ENCODE results near the gene NCMAP.

NCMAP gene

GRCh38 chr1:24596401-24596880, 40.6 kb downstream of the NCMAP start:
- Histone ChIP-seq H3K9me3 (ENCODE audit: low read length) (no peaks in the 10 kb centered on the region), H3K27ac (ENCODE audit: low read depth, low read length, poor library complexity, severe bottlenecking) (no peak overlapping the region), H2AFZ (ENCODE audit: low read length) (no peak overlapping the region), H3K9me2 (ENCODE audit: low read depth, low read length) (no peaks in the 10 kb centered on the region), H3K9ac (ENCODE audit: low read length) (no peak overlapping the region), H3K79me2 (ENCODE audit: insufficient read depth, low read length) (no peaks in the 10 kb centered on the region), H3K36me3 (ENCODE audit: insufficient read depth, low read length) (no peaks in the 10 kb centered on the region), H3K27me3 (ENCODE audit: insufficient read depth, low read length) (peaks cover 4% of the 10 kb centered on the region; the same call in 1 of the 2 replicates), H4K20me1 (ENCODE audit: insufficient read depth, low read length) (no peaks in the 10 kb centered on the region), H3K4me1 (ENCODE audit: insufficient read depth, low read length, severe bottlenecking) (no peaks in the 10 kb centered on the region), H3F3A (ENCODE audit: insufficient read depth, low read length) (no peaks in the 10 kb centered on the region), H3K4me3 (ENCODE audit: low read depth, low read length, poor library complexity, severe bottlenecking) (no peak overlapping the region), H3K4me2 (ENCODE audit: low read length) (no peak overlapping the region)
- TF ChIP-seq EZH2 (IDR thresholded peaks at IDR 0.05; ENCODE audit: borderline replicate concordance, low read length), result no peak
- no peak for TF ChIP-seq CTCF (IDR thresholded peaks at IDR 0.05; ENCODE audit: low read length)

- no peaks in the 10 kb centered on the region for H3K4me1 ChIP-seq (ENCODE audit: insufficient read depth, low read length, severe bottlenecking)
Observed at GRCh38 chr1:24599265-24599664, 43.4 kb downstream of the NCMAP start.

GRCh38 chr1:24600551-24600950, 44.7 kb downstream of the NCMAP start:
- Histone ChIP-seq H3K4me1 (ENCODE audit: insufficient read depth, low read length, severe bottlenecking) (no peaks in the 10 kb centered on the region), H3K4me2 (ENCODE audit: low read length) (no peak overlapping the region), H3K4me3 (ENCODE audit: low read depth, low read length, poor library complexity, severe bottlenecking) (no peak overlapping the region), H4K20me1 (ENCODE audit: insufficient read depth, low read length) (no peaks in the 10 kb centered on the region), H3K36me3 (ENCODE audit: insufficient read depth, low read length) (no peaks in the 10 kb centered on the region), H3K27me3 (ENCODE audit: insufficient read depth, low read length) (no peaks in the 10 kb centered on the region), H2AFZ (ENCODE audit: low read length) (no peak overlapping the region), H3K9ac (ENCODE audit: low read length) (no peak overlapping the region), H3K9me2 (ENCODE audit: low read depth, low read length) (no peaks in the 10 kb centered on the region), H3K27ac (ENCODE audit: low read depth, low read length, poor library complexity, severe bottlenecking) (no peak overlapping the region), H3K79me2 (ENCODE audit: insufficient read depth, low read length) (no peaks in the 10 kb centered on the region), H3K9me3 (ENCODE audit: low read length) (no peaks in the 10 kb centered on the region), H3F3A (ENCODE audit: insufficient read depth, low read length) (no peaks in the 10 kb centered on the region)
- no peak for TF ChIP-seq CTCF (IDR thresholded peaks at IDR 0.05; ENCODE audit: low read length)
- TF ChIP-seq EZH2 (IDR thresholded peaks at IDR 0.05; ENCODE audit: borderline replicate concordance, low read length), result no peak

More at GRCh38 chr1:24599265-24599664, 43.4 kb downstream of the NCMAP start:
- TF ChIP-seq EZH2 (IDR thresholded peaks at IDR 0.05; ENCODE audit: borderline replicate concordance, low read length), result no peak
- Histone ChIP-seq H3K9ac (ENCODE audit: low read length) (no peak overlapping the region), H3F3A (ENCODE audit: insufficient read depth, low read length) (no peaks in the 10 kb centered on the region), H3K27me3 (ENCODE audit: insufficient read depth, low read length) (peaks cover 2% of the 10 kb centered on the region; the same call in 1 of the 2 replicates), H3K9me3 (ENCODE audit: low read length) (no peaks in the 10 kb centered on the region), H3K9me2 (ENCODE audit: low read depth, low read length) (no peaks in the 10 kb centered on the region), H3K4me2 (ENCODE audit: low read length) (no peak overlapping the region), H4K20me1 (ENCODE audit: insufficient read depth, low read length) (no peaks in the 10 kb centered on the region), H3K27ac (ENCODE audit: low read depth, low read length, poor library complexity, severe bottlenecking) (no peak overlapping the region), H3K79me2 (ENCODE audit: insufficient read depth, low read length) (no peaks in the 10 kb centered on the region), H3K4me3 (ENCODE audit: low read depth, low read length, poor library complexity, severe bottlenecking) (no peak overlapping the region), H2AFZ (ENCODE audit: low read length) (no peak overlapping the region), H3K36me3 (ENCODE audit: insufficient read depth, low read length) (no peaks in the 10 kb centered on the region)
